HepG2 (cell line): ENCODE data around the gene PARVB. TPM values are rescaled to one million over a fixed set of nuclear protein-coding genes. Genes with fewer than 3 reads are reported as not detected.

Experiments used
- ATAC-seq: fragments of 200-7000 bp; cut with Tn5 transposase; 3 replicates; pipeline ENCODE4 v1.9.1; 2020; ENCODE audit warnings: mild to moderate bottlenecking, moderate library complexity
- BruUV-seq: library from RNA; stranded (reverse); fragments of 400-500 nt; replicated peaks from 2 replicates; lab custom pipeline; 2021; lab: Mats Ljungman, UMichigan
- CTCF ChIA-PET: fragments of 300-600 bp; formaldehyde crosslinking; extraction: SDS; loops from one replicate; lab custom pipeline; 2021; ENCODE audit warnings: low total read pairs, inconsistent platforms, low intra/inter-chr PET ratio; lab: Yijun Ruan, JAX
- POLR2A ChIA-PET: fragments of 350-600 bp; sonication (Branson Sonifier 250); formaldehyde crosslinking; loops from one replicate; lab custom pipeline; 2020; ENCODE audit warnings: antibody characterized with exemption, inconsistent platforms; lab: Yijun Ruan, JAX
- DNase-seq: peaks from one replicate; pipeline ENCODE4 v3.0.0-alpha.2; 2015; ENCODE audit warnings: low spot score
- FAIRE-seq: peaks from 3 replicates; lab custom pipeline; 2011; peaks lifted over from hg19 to GRCh38; lab: Jason Lieb, UNC
- H2AFZ ChIP-seq: one replicate; pipeline ENCODE4 v1.6.1; 2011; ENCODE audit warnings: low read length, inconsistent platforms
- H3K27ac ChIP-seq: fragments of 300-600 bp; 3 replicates; pipeline ENCODE4 v1.8.0; 2011; ENCODE audit warnings: mixed run types, mild to moderate bottlenecking, mixed read lengths, low read length, inconsistent platforms; ENCODE audit not compliant: insufficient read depth; ENCODE audit errors: extremely low read length
- H3K27me3 ChIP-seq, 2 experiments: fragments of 200-600 bp in 1 of 2; 2 replicates in 1 of 2; 3 replicates in 1 of 2; pipeline versions ENCODE4 v1.6.0 to v1.8.0; 2011; ENCODE audit warnings: low read length in 2 of 2, mild to moderate bottlenecking in 2 of 2, moderate library complexity in 2 of 2, inconsistent platforms in 1 of 2; ENCODE audit not compliant: insufficient read depth in 2 of 2, control insufficient read depth in 1 of 2
- H3K36me3 ChIP-seq, 2 experiments: fragments of 200-600 bp in 1 of 2; replicated peaks in 1 of 2; 2 replicates in 1 of 2; 3 replicates in 1 of 2; pipeline versions ENCODE4 v1.5.1 to v1.8.0; 2011; ENCODE audit warnings: low read length in 2 of 2, inconsistent platforms in 1 of 2; ENCODE audit not compliant: insufficient read depth in 2 of 2, control insufficient read depth in 1 of 2
- H3K4me1 ChIP-seq: 2 replicates; pipeline ENCODE4 v1.5.1; 2012; ENCODE audit warnings: low read length, inconsistent platforms; ENCODE audit not compliant: insufficient read depth
- H3K4me2 ChIP-seq: 2 replicates; pipeline ENCODE4 v1.6.0; 2011; ENCODE audit warnings: low read depth, low read length, inconsistent platforms
- H3K4me3 ChIP-seq, 3 experiments: fragments of 200-600 bp in 1 of 3; sonication (generic), shearing (Covaris generic) in 1 of 3; replicated peaks in 1 of 3; 2 replicates each; pipeline ENCODE4 v1.5.1; 2011 to 2016; ENCODE audit warnings: low read length in 3 of 3, inconsistent platforms in 2 of 3, low read depth in 2 of 3, mild to moderate bottlenecking in 2 of 3, control low read depth in 1 of 3, mixed read lengths in 1 of 3; ENCODE audit not compliant: insufficient read depth in 1 of 3
- H3K79me2 ChIP-seq: one replicate; pipeline ENCODE4 v1.6.1; 2011; ENCODE audit warnings: low read length, inconsistent platforms; ENCODE audit not compliant: insufficient read depth
- H3K9ac ChIP-seq: 2 replicates; pipeline ENCODE4 v1.6.0; 2011; ENCODE audit warnings: mild to moderate bottlenecking, low read depth, low read length, inconsistent platforms; ENCODE audit not compliant: insufficient read depth
- H3K9me3 ChIP-seq: 2 replicates; pipeline ENCODE4 v1.5.1; 2012; ENCODE audit warnings: mild to moderate bottlenecking, low read length
- H4K20me1 ChIP-seq: 2 replicates; pipeline ENCODE4 v1.6.0; 2011; ENCODE audit warnings: inconsistent platforms, mild to moderate bottlenecking, low read length, moderate library complexity; ENCODE audit not compliant: insufficient read depth
- DPF2 ChIP-seq: sonication (generic); formaldehyde crosslinking; IDR thresholded peaks from 2 replicates; pipeline ENCODE4 v1.4.0; 2020; ENCODE audit warnings: mild to moderate bottlenecking, low read depth, missing genetic modification reagents, borderline replicate concordance
- RXRA ChIP-seq: sonication (generic); formaldehyde crosslinking; IDR thresholded peaks from 2 replicates; pipeline ENCODE4 v1.5.1; 2020; ENCODE audit warnings: missing genetic modification reagents
- SAP130 ChIP-seq: IDR thresholded peaks from 2 replicates; pipeline ENCODE4 v1.6.1; 2016; ENCODE audit warnings: low read depth
- SP2 ChIP-seq: sonication (generic); formaldehyde crosslinking; IDR thresholded peaks from 2 replicates; pipeline ENCODE4 v1.5.1; 2020; ENCODE audit warnings: mild to moderate bottlenecking, missing genetic modification reagents
- ZFAT ChIP-seq: sonication (generic); formaldehyde crosslinking; conservative IDR thresholded peaks from 2 replicates; pipeline ENCODE4 v1.8.1; 2023; ENCODE audit warnings: missing genetic modification reagents, inconsistent platforms
- ZNF569 ChIP-seq: sonication (generic); formaldehyde crosslinking; IDR thresholded peaks from 2 replicates; pipeline ENCODE4 v1.5.0; 2020; ENCODE audit warnings: mild to moderate bottlenecking, missing genetic modification reagents, moderate library complexity, borderline replicate concordance
- ZNF589 ChIP-seq: sonication (generic); formaldehyde crosslinking; conservative IDR thresholded peaks from 2 replicates; pipeline ENCODE4 v1.8.0; 2022; ENCODE audit warnings: mild to moderate bottlenecking, moderate library complexity, missing genetic modification reagents
- WGBS: methylation state at CpG from one replicate; pipeline ENCODE4 v1.1.6; 2017; ENCODE audit warnings: low lambda C conversion rate; 5-methylcytosine and 5-hydroxymethylcytosine counted together
- in situ Hi-C: cut with HindIII; loops from 2 replicates; pipeline ENCODE4 v1.10.0; 2017; ENCODE audit warnings: low pct_unique_long_range_greater_than_20kb; ENCODE audit not compliant: extremely low pct_ligation_motif_present
- intact Hi-C: fragments of 100-400 bp; cut with micrococcal nuclease; formaldehyde crosslinking; loops from one replicate; pipeline ENCODE4 v1.10.0; 2022; ENCODE audit not compliant: unreplicated experiment
- polyA plus RNA-seq, 8 experiments: library from polyadenylated mRNA; depleted of rRNA in 3 of 8; stranded (reverse) in 7 of 8; unstranded in 1 of 8; fragments of >200 nt; fragmentation: Illumina TruSeq in 4 of 8; extraction: Trizol in 4 of 8; gene quantifications; 2 replicates each; pipeline versions ENCODE4 v1.2.1 to v1.2.3, GENCODE V29; 2011 to 2016; ENCODE audit warnings: low read depth in 4 of 8, missing spikeins in 1 of 8, mixed read lengths in 1 of 8; ENCODE audit not compliant: insufficient read depth in 1 of 8
- total RNA-seq, 5 experiments: library from RNA; depleted of rRNA; stranded (reverse); fragments of >200 nt; fragmentation: Illumina TruSeq; extraction: Trizol; gene quantifications; 2 replicates each; pipeline ENCODE4 v1.2.3, GENCODE V29; 2016; ENCODE audit warnings: low read depth in 1 of 5
- TF ChIP-seq, protein P1 (sequence below): sonication (generic); formaldehyde crosslinking; IDR thresholded peaks from 2 replicates; pipeline ENCODE4 v1.8.0; 2022; ENCODE audit warnings: missing genetic modification reagents, mild to moderate bottlenecking, inconsistent platforms, borderline replicate concordance
- TF ChIP-seq, protein P2 (sequence below), 2 experiments: sonication (generic) in 1 of 2; formaldehyde crosslinking in 1 of 2; IDR thresholded peaks; 2 replicates each; pipeline versions ENCODE4 v1.4.0 to v1.6.1; 2018 to 2020; ENCODE audit warnings: missing genetic modification reagents in 2 of 2, borderline replicate concordance in 1 of 2, low read depth in 1 of 2, mild to moderate bottlenecking in 1 of 2, missing biosample characterization in 1 of 2
- TF ChIP-seq, protein P3 (sequence below), 2 experiments: fragments of 450-650 bp in 1 of 2; sonication (generic) in 1 of 2; formaldehyde crosslinking; IDR thresholded peaks; 2 replicates each; pipeline versions ENCODE4 v1.5.0 to v1.8.0; 2020 to 2022; ENCODE audit warnings: mild to moderate bottlenecking in 1 of 2, missing genetic modification reagents in 1 of 2
- TF ChIP-seq, protein P4 (sequence below): IDR thresholded peaks from 2 replicates; pipeline ENCODE4 v1.6.1; 2016; ENCODE audit warnings: control low read depth

The PARVB gene
- total and polyA plus RNA-seq, 2 of the 13 experiments (the other 11 are each of a cell fraction or from before 2014, with no cell fraction given) = 0.11 to 0.15 TPM

DNA sequence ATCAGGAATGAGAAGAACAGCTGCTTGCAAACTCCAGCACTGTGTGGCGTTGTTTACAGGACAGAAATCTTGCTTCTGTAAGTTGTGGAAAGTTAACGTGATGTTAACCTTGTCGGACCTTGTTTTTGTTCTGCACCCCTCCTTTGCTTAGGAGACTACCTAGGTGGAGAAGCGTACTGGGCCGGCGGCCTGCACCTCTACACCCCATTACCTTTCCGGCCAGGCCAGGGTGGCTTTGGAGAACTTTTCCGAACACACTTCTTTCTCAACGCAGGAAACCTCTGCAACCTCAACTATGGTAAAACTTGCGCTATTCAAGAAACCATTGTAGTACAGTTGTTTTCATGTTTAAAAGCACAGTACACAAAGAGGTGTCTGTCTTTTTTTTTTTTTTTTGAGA lies 35.1 kb upstream of the PARVB start (continued):
- TF ChIP-seq, protein P1, sequence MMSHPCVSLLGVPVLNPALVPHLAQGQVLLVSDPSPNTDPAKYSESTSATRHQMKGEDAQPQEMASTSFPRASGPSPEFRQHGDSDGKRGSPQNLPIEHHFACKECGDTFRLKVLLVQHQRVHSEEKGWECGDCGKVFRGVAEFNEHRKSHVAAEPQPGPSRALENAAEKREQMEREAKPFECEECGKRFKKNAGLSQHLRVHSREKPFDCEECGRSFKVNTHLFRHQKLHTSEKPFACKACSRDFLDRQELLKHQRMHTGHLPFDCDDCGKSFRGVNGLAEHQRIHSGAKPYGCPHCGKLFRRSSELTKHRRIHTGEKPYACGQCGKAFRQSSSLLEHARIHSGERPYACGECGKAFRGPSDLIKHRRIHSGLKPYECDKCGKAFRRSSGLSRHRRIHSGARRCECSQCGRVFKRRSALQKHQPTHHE = no peak
- no peak for TF ChIP-seq RXRA (CRISPR knock-in tag)
- TF ChIP-seq ZNF589 = no peak
- TF ChIP-seq, protein P2, sequence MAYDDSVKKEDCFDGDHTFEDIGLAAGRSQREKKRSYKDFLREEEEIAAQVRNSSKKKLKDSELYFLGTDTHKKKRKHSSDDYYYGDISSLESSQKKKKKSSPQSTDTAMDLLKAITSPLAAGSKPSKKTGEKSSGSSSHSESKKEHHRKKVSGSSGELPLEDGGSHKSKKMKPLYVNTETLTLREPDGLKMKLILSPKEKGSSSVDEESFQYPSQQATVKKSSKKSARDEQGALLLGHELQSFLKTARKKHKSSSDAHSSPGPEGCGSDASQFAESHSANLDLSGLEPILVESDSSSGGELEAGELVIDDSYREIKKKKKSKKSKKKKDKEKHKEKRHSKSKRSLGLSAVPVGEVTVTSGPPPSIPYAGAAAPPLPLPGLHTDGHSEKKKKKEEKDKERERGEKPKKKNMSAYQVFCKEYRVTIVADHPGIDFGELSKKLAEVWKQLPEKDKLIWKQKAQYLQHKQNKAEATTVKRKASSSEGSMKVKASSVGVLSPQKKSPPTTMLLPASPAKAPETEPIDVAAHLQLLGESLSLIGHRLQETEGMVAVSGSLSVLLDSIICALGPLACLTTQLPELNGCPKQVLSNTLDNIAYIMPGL (CRISPR knock-in tag; IDR thresholded peaks at IDR 0.05; ENCODE audit: borderline replicate concordance in 1 of 2, low read depth in 1 of 2) = no peak
- TF ChIP-seq SP2 (CRISPR knock-in tag) = no peak
- TF ChIP-seq SAP130 (CRISPR knock-in tag) = no peak

DNA sequence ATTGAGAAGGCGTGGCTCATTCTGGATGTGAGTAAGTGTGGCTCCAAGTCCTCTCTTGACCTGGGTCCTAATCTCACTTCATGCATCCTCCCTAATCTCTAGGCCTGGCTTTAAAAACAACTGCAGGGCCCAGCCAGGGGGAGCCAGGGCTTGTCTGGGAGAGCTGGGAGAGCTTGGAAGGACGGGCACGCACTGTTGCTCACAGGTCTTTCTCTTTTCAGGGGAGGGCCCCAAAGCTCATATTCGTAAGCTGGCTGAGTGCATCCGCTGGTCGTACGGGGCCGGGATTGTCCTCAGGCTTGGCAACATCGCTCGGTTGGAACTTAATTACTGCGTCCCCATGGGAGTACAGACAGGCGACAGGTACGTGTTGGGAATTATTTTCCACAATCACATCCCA lies 34.1 kb upstream of the PARVB start:
- H3K4me3 ChIP-seq = no peak overlapping the region
- POLR2A ChIA-PET = no interaction called here
- CTCF ChIA-PET = no interaction called here
- WGBS = 96% methylated on average over 13 of the region's 13 CpGs
- H3K9ac ChIP-seq = no peak overlapping the region
- no peak overlapping the region for H3K4me2 ChIP-seq
- no peak overlapping the region for H3K27ac ChIP-seq
- peaks cover 7% of the 10 kb centered on the region for H3K4me1 ChIP-seq
- no peaks in the 10 kb centered on the region for H3K9me3 ChIP-seq
- H2AFZ ChIP-seq = no peak overlapping the region
- H4K20me1 ChIP-seq = peaks cover 4% of the 10 kb centered on the region; the same call in 1 of the 2 replicates
- peaks cover 30 to 77% of the 10 kb centered on the region in 2 experiments for H3K36me3 ChIP-seq
- no peaks in the 10 kb centered on the region for H3K79me2 ChIP-seq
- ATAC-seq = no peak
- no peak for DNase-seq
- TF ChIP-seq ZFAT (no peak), ZNF569 (CRISPR knock-in tag) (no peak), DPF2 (no peak)
- TF ChIP-seq, protein P3, sequence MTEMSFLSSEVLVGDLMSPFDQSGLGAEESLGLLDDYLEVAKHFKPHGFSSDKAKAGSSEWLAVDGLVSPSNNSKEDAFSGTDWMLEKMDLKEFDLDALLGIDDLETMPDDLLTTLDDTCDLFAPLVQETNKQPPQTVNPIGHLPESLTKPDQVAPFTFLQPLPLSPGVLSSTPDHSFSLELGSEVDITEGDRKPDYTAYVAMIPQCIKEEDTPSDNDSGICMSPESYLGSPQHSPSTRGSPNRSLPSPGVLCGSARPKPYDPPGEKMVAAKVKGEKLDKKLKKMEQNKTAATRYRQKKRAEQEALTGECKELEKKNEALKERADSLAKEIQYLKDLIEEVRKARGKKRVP (CRISPR knock-in tag; IDR thresholded peaks at IDR 0.05) = no peak
- TF ChIP-seq, protein P4, sequence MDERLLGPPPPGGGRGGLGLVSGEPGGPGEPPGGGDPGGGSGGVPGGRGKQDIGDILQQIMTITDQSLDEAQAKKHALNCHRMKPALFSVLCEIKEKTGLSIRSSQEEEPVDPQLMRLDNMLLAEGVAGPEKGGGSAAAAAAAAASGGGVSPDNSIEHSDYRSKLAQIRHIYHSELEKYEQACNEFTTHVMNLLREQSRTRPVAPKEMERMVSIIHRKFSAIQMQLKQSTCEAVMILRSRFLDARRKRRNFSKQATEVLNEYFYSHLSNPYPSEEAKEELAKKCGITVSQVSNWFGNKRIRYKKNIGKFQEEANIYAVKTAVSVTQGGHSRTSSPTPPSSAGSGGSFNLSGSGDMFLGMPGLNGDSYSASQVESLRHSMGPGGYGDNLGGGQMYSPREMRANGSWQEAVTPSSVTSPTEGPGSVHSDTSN (CRISPR knock-in tag) = no peak
- FAIRE-seq = no peak
- intact Hi-C loops (no loop called here), in situ Hi-C loops (loop anchor here (5.0 kb wide), 1 partner anchor 637 kb away; no protein-coding TSS in a partner anchor)
- no TSS peak for BruUV-seq
- no peaks in the 10 kb centered on the region for H3K27me3 ChIP-seq
